CD4-positive, alpha-beta T cell treated with Interleukin-15 for 1 hour (primary cell): Measurements from ENCODE around the gene G6PC1.
"Not testable (repeated sequence)": the region's sequence is repeated elsewhere in the genome, so short reads cannot be mapped to it uniquely, and the experiment has no call there.

ENCODE experiments used
- DNase-seq: peaks from one replicate; pipeline ENCODE4 v3.0.0-alpha.2; 2020

G6PC1 gene

DNA sequence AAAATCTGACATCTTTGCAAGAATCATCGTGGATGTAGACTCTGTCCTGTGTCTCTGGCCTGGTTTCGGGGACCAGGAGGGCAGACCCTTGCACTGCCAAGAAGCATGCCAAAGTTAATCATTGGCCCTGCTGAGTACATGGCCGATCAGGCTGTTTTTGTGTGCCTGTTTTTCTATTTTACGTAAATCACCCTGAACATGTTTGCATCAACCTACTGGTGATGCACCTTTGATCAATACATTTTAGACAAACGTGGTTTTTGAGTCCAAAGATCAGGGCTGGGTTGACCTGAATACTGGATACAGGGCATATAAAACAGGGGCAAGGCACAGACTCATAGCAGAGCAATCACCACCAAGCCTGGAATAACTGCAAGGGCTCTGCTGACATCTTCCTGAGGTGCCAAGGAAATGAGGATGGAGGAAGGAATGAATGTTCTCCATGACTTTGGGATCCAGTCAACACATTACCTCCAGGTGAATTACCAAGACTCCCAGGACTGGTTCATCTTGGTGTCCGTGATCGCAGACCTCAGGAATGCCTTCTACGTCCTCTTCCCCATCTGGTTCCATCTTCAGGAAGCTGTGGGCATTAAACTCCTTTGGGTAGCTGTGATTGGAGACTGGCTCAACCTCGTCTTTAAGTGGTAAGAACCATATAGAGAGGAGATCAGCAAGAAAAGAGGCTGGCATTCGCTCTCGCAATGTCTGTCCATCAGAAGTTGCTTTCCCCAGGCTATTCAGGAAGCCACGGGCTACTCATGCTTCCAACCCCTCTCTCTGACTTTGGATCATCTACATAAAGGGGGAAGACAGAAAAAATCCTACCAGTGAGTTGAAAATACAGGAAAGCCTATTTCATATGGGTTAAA lies at the start of gene G6PC1:
G6PC1 (plus strand) TSS at position 340 of the 872 bp plus-strand sequence; CDS start at position 418, 78 bp downstream.
- no peak for DNase-seq

DNA sequence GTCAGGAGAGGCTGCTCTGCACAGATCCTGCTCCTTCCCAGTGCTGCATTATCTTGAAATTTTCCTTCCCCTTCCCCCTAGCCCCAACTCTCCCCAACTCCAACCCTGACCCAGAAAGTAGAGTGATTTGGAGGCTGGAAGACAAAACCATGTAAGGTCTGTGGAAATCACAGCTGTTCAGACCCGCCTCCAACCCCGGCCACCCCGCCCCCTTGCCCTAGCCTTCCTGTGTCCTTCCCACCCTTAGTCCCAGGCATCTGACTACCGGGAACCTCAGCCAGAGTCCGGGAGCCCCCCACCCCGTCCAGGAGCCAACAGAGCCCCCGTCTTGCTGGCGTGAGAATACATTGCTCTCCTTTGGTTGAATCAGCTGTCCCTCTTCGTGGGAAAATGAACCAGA lies 49.6 kb upstream of the G6PC1 start, which contains the start of gene AOC3:
AOC3 (plus strand) TSS at position 246 of the 400 bp plus-strand sequence; CDS start at position 391, 145 bp downstream.
- DNase-seq, result no peak

DNA sequence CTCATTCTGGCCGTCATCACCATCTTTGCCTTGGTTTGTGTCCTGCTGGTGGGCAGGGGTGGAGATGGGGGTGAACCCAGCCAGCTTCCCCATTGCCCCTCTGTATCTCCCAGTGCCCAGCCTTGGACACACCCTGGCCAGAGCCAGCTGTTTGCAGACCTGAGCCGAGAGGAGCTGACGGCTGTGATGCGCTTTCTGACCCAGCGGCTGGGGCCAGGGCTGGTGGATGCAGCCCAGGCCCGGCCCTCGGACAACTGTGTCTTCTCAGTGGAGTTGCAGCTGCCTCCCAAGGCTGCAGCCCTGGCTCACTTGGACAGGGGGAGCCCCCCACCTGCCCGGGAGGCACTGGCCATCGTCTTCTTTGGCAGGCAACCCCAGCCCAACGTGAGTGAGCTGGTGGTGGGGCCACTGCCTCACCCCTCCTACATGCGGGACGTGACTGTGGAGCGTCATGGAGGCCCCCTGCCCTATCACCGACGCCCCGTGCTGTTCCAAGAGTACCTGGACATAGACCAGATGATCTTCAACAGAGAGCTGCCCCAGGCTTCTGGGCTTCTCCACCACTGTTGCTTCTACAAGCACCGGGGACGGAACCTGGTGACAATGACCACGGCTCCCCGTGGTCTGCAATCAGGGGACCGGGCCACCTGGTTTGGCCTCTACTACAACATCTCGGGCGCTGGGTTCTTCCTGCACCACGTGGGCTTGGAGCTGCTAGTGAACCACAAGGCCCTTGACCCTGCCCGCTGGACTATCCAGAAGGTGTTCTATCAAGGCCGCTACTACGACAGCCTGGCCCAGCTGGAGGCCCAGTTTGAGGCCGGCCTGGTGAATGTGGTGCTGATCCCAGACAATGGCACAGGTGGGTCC lies 49.0 kb upstream of the G6PC1 start:
- DNase-seq, result not testable (repeated sequence)

DNA sequence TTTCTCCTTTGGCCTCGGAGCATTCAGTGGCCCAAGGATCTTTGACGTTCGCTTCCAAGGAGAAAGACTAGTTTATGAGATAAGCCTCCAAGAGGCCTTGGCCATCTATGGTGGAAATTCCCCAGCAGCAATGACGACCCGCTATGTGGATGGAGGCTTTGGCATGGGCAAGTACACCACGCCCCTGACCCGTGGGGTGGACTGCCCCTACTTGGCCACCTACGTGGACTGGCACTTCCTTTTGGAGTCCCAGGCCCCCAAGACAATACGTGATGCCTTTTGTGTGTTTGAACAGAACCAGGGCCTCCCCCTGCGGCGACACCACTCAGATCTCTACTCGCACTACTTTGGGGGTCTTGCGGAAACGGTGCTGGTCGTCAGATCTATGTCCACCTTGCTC lies 48.2 kb upstream of the G6PC1 start:
- no peak for DNase-seq

DNA sequence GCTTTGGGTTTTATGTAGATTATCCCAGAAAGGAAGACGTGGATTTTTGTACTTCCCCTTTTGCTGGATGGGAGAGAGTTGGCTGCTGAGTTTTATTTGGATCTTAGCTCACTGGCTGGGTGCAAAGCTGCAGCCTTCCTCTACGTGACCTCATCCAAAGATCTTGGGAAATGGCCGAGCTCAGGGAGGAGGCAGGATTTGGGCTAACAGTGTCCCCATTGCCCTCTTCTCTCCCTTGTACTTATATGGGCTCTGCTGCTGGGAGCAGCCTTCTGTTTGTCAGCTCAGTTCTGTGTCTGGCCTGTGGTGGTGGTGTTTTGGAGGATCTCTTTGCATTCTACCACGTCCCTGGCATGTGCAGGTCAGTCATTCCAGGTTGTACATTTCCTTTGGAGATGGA lies 47.6 kb upstream of the G6PC1 start:
- no peak for DNase-seq

DNA sequence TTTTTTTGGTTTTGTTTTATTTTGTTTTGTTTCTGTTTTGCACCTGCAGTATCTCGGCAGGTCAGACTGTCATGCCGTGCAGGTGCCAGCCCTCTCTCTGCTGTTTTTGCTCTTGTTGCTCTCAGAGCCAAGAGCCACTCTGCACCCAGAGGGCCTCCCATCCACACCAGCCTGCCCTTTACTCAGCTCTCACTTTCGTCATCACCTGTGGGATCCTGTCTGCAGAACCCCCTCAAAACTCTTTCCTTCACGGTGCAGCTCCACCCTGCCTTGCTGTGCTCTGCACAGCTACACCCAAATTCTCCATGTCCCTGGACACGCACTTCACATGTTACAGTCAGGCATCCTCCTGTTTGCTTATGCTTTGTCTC lies 47.0 kb upstream of the G6PC1 start:
- no peak for DNase-seq

DNA sequence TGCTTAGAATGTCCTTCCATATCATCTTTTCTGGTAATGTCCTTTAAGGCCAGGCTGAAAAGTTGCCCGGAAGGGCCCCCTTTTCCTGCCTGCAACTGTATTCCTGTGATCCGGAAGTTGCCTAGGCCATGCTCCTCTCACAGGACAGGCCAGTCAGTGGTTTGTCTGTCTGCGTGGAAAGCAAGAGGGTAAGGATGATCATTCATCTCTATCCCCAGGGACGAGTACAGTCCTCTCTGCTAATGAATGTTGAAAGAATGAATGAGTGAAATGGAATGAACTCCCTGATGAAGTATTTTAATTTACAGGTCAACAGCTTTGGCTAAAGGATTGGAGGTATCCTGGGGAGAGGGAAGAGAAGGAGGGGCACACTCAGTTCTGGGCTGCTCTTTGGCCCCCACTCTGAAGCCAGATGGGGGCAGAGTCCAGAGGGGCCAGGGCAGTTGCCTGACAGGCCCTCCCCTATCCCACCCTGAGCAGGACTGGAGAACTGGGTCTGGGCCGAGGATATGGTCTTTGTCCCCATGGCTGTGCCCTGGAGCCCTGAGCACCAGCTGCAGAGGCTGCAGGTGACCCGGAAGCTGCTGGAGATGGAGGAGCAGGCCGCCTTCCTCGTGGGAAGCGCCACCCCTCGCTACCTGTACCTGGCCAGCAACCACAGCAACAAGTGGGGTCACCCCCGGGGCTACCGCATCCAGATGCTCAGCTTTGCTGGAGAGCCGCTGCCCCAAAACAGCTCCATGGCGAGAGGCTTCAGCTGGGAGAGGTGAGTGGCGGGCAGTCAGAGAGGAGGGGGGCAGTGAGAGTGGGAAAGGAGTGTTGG lies 46.4 kb upstream of the G6PC1 start:
- no peak for DNase-seq

DNA sequence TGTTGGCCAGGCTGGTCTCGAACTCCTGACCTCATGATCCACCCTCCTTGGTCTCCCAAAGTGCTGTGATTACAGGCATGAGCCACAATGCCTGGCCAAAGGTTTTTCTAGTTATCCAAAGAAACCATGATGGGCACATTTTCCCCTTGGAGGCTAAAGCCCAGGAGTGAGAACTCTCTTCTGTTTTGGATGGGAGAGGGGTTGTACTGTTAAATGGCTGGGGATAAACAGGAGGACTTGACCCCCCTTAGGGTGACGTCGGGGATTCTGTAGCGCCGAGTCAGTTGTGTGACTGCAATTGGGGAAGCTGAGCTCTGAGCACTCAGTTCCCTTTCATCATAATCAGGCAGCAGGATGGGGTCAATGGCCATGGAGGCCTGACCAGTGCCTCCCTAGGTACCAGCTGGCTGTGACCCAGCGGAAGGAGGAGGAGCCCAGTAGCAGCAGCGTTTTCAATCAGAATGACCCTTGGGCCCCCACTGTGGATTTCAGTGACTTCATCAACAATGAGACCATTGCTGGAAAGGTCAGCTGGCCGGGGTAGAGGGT lies 45.5 kb upstream of the G6PC1 start:
- DNase-seq, result no peak

DNA sequence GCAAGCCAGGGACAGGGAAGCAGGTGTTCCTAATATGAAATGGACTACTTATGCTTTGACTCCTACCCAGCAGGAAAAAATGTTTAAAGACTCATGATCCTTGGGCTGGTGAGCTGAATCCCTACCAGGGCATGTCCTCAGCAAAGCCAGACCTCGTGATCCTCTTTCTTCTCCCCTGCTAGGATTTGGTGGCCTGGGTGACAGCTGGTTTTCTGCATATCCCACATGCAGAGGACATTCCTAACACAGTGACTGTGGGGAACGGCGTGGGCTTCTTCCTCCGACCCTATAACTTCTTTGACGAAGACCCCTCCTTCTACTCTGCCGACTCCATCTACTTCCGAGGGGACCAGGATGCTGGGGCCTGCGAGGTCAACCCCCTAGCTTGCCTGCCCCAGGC lies 44.5 kb upstream of the G6PC1 start:
- DNase-seq, result not testable (repeated sequence)

DNA sequence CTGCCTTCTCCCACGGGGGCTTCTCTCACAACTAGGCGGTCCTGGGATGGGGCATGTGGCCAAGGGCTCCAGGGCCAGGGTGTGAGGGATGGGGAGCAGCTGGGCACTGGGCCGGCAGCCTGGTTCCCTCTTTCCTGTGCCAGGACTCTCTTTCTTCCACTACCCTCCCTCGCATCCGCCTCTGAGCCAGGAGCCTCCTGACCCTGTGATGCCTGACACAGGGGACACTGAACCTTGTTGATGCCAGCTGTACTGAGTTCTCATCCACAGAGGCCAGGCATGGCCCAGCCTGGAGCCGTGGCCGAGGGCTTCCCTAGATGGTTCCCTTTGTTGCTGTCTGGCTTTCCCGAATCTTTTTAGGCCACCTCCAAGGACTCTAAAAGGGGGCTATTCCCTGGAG lies 44.1 kb upstream of the G6PC1 start:
- not testable (repeated sequence) for DNase-seq

DNA sequence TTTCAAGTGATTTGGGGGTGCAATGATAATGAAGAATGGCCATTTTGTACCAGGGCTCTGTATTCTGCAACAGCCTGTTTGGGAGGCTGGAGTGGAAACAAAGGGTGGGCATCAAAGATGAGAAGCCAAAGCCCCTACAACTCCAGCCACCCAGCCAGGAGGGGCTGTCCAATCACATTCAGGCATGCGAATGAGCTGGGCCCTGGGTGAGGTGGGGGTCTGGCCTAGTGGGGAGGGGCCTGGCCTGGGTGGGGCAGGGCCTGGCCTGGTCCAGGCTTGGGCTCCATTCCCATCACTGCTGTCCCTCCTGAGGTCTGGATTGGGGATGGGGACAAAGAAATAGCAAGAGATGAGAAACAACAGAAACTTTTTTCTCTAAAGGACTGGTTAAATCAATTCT lies 43.2 kb upstream of the G6PC1 start:
- no peak for DNase-seq

DNA sequence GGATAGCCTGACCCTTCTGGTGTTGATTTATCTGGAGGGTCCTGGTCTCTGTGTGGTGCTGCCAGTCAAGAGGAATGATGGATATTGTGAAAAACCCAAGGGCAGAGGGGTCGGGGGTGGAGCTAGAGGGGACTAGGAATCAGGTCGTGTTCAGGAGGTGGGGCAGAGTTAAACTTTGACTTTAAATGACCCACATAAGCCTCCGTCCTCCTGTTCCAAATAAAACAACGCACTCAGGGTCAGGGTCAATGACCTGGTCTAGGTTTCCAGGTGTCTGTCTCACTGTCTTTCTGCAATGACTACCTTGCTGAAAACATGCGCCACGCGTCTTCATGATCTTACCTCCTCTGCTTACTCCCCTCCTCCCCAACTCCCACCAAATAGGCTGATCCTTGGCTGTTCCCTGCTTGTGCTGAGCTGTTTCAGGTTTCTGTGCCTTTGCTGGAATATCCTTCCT lies 34.9 kb upstream of the G6PC1 start:
- no peak for DNase-seq

DNA sequence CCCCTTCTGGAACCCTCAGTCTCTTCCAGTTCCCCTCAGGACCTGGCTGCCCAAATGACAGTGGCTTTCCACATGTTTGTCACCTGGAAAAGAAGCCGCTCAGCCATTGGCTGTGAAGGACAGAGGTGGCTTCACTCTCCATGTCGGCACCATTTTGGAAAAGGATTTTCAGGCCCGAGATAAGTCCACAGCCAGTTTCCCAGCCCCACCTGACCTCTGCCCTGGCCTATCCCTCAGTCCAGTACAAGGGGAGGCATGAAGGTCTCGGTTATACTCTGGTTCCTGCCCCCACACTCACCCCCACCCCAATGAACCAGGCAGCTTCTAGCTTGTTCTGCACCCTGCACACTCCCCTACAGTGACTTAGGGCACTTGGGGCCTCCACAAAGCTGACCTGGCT lies 34.4 kb upstream of the G6PC1 start:
- DNase-seq, result no peak

DNA sequence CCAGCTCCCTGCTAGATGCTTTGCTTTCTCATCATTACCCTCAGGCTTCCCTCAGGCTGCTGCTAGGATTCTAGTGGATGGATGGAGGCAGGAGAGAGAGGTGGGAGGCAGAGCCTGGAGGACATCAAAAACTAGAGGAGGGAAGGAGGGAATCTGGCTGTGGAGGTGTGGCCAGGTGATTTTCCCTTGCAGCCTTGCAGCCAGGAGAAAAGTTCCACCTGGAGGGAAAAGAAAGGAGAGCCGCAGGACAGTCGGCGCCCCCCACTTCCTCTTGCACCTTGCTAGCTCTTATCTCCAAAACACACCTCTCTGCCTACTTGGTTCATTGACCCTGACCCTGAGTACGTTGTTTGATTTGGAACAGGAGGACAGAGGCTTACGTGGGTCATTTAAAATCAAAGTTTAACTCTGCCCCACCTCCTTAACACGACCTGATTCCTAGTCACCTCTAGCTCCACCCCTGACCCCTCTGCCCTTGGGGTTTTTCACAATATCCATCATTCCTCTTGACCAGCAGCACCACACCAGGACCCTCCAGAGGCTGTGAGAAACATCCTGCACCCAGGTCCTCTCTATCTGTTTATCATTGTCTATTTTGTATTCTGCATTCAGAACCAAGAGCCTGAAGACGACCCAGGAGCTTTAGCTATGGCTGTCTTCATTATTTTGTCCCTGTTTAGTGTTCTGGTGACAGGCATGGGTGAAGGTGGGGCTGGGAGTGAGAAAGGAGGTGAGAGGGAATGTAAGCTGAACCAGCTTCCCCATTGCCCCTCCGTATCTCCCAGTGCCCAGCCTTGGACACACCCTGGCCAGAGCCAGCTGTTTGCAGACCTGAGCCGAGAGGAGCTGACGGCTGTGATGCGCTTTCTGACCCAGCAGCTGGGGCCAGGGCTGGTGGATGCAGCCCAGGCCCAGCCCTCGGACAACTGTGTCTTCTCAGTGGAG lies 33.7 kb upstream of the G6PC1 start:
- no peak for DNase-seq

DNA sequence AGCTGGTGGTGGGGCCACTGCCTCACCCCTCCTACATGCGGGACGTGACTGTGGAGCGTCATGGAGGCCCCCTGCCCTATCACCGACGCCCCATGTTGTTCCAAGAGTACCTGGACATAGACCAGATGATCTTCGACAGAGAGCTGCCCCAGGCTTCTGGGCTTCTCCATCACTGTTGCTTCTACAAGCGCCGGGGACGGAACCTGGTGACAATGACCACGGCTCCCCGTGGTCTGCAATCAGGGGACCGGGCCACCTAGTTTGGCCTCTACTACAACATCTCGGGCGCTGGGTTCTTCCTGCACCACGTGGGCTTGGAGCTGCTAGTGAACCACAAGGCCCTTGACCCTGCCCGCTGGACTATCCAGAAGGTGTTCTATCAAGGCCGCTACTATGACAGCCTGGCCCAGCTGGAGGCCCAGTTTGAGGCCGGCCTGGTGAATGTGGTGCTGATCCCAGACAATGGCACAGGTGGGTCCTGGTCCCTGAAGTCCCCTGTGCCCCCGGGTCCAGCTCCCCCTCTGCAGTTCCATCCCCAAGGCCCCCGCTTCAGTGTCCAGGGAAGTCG lies 32.8 kb upstream of the G6PC1 start:
- not testable (repeated sequence) for DNase-seq

DNA sequence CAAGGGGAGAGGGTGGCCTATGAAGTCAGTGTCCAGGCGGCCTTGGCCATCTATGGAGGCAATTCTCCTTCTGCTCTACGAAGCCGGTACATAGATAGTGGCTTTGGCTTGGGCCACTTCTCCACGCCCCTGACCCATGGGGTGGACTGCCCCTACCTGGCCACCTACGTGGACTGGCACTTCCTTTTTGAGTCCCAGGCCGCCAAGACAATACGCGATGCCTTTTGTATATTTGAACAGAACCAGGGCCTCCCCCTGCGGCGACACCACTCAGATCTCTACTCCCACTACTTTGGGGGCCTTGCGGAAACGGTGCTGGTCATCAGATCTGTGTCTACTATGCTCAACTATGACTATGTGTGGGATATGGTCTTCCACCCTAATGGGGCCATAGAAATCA lies 32.3 kb upstream of the G6PC1 start:
- DNase-seq, result no peak

DNA sequence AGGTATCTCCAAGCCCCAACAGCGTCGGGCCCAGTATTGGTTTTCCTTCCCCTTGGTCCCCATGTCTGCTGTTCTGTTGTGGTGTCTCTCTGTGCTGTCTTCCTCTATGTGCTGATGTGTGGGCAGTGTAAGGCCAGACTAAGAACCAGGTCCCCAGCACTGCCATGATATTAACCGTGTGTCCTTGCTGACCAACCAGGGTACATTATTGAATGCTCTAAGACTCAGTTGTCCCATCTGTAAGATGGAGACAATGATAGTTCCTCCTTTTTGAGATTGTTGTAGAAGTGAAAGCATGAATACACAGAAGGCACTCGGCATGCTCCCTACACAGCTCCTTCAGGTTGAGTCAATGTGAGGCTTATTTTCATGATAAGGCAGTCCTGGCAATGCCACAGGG lies 29.0 kb upstream of the G6PC1 start:
- DNase-seq, result no peak

DNA sequence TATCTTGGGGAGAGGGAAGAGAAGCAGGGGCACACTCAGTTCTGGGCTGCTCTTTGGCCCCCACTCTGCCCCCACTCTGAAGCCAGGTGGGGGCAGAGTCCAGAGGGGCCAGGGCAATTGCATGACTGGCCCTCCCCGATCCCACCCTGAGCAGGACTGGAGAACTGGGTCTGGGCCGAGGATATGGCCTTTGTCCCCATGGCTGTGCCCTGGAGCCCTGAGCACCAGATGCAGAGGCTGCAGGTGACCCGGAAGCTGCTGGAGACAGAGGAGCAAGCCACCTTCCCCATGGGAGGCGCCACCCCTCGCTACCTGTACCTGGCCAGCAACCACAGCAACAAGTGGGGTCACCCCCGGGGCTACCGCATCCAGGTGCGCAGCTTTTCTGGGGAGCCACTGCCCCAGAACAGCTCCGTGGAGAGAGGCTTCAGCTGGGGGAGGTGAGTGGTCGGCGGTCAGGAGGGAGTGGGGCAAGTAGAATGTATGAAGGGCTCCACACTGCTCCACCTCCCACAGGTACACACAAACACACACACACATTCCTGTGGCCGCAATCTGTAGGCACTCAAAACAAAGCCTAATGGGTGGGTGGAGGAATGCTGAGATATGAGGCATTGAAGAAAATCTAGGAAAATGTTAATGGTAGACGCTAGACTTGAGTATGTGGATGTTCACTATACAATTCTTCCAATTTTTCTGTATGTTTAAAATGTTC lies 28.2 kb upstream of the G6PC1 start:
- DNase-seq, result no peak

DNA sequence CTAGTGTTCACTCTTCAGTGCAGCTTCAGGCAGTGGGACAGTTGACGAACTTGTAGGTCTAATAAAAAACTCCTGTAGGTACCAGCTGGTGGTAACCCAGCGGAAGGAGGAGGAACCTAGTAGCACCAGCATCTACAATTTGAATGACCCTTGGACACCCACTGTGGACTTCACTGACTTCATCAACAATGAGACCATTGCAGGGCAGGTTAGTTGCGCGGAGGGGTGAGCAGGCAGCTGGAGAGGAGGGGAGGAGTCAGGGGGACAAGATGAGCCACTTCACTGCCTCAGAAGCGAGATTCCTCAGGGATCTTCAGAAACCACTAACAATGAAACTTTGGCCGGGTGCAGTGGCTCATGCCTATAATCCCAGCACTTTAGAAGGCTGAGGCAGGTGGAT lies 27.3 kb upstream of the G6PC1 start:
- no peak for DNase-seq
